DMS153 (cell line): ENCODE data around the gene CALY.

Experiments used
- DNase-seq: peaks from one replicate; lab custom pipeline; 2025; lab: John Stamatoyannopoulos, UW

The CALY gene

GRCh38 chr10:133287832-133288500 is 48.7 kb downstream of the CALY start:
- DNase-seq = no peak

GRCh38 chr10:133286366-133286765 is 50.3 kb downstream of the CALY start:
- no peak for DNase-seq

DNA sequence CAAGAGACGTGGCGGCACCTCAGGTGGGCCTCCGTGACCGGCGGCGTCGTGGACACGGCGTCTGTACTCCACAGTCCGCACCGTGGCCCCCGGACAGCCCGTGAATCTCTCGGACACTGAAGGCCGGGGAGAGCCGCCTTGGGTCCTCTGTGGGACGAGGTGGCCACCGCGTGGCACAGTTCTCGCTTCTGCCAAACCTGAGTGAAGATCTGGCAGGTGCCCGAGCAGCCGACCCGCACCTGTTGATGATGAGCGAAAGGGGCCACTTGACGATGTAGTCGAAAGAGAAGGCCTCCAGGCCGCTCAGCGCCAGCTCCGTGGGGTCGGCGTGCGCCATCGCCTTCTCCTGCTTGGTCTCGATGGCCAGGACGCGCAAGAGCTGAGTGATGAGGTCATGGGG is 51.5 kb downstream of the CALY start:
- no peak for DNase-seq

DNA sequence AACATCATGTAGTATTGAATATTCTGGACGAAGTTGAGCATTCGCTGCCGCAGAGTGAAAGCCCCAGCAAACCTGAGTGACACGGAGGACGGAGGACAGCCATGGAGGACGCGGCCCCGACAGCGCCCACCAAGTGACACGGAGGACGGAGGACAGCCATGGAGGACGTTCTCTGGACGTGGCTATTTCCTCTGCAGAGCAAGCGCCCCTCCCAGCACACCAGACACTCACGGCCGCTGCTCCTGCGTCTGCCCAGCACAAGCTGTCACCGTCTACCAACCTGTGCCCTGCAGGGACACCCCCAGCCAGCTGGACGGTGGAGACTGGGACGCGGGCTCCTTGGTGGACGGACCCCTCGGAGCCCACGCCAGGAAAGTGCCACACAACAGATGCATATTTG is 52.8 kb downstream of the CALY start:
- DNase-seq = no peak

GRCh38 chr10:133282846-133283390 is 53.8 kb downstream of the CALY start:
- DNase-seq = no peak

DNA sequence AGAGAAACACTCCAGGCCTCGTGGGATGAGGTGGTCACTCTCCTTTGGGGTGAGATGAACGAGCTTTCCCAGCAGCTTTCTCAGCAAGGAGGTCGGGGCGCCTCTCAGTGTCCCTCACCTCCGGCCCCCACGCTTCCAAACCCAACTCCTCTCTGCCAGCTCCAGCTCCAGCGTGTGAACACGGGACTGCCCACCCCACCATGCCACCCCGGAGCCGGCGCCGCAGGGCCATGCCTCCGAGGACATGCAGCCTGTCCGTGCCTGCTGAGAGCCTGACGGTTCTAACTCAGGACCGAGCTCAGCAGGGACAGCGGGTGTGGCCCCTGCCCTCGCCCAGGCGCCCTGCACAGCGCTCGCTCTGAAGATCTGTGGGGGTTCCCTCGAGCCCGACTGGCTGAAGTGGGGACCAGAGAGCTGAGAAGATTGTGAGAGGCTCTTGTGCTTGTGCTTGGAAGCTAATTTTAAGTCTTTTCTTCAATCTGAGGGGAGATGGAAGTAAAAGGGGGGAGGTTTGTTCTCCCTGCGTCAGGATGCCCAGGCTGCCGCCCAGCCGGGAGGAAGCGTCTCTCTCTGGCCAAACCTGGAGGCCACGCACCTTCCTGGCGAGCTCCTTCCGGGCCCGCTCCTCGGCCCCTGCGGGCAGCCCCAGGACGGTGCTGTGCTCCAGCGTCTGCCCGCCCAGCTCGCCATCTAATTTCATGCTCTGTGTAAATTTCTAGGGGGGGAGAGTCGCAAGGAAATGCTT is 54.9 kb downstream of the CALY start:
- DNase-seq = no peak

GRCh38 chr10:133281084-133281483 is 55.6 kb downstream of the CALY start:
- DNase-seq = no peak

- no peak for DNase-seq
These were observed 56.2 kb downstream of the CALY start for GRCh38 chr10:133280391-133281059.

DNA sequence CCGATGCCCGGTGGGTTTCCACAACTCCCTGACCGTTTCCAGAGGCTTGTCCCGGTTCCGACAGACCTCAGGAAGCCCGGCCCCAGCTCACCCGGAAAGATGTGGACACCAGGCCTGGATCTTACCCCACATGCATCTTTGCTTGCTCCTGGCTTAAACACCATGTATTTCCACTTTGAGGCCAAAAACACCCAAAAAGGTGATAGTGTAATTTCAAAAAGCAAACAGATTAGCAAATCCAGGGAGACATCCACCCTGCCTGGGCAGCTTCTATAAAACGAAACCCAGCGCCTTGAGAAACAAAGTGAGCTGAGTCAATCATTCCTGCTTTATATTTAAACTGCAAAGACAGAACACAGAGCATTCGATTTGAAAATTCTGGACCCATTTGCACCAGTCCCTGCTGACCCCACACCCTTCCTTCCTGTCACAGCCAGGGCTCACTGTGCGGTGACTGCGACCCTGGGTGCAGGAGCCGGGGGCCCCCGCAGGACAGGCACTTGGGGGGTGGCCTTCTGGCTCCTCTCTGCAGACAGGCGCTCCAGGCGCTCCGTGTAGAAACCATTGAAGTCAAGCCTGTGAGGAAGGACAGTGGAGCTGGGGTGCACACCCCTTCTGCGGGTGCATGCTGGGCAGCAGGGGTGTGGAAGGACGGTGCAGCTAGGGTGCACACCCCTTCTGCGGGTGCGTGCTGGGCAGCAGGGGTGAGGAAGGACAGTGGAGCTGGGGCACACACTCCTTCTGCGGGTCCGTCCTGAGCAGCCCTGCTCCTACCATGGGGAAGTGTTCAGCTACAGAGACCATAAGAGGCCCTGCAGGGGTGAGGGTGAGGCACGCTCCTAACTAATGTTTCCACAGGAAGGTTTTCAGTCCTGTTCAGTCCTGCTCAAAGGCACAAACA is 57.1 kb downstream of the CALY start:
- DNase-seq = no peak

DNA sequence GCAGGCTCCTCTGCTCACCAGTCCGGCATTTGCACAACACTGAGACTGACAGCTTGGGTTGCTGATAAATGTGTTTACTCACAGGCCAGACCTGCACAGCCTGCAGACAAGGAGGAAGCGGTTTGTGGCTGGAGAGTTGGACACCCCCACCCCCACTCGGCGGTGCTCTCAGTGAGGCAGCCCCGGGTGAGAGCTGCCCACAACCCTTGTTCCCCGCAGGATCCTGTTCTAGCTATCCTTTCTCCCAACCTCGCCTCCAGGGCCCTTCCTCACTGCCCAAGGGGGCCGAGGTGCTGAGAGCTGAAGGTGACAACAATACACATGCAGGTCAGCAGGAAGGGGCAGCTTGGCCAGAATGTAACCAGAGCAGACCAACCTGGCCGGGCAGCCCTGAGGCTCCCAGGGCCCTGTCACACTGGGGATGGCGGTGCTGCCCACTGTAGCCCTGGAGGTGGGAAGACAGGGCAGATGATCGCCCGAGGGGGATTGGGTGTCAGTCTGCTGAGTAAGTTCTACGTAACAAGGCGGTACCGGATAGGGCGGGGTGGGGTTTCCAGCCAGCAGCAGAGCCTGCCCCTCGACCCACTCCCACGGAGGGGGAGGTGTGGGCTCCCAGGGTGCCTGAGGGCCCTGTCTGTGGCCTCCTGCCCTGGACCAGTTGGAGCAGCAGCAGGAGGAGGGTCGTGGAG is 58.0 kb downstream of the CALY start:
- peak; percentile 40 for DNase-seq

DNA sequence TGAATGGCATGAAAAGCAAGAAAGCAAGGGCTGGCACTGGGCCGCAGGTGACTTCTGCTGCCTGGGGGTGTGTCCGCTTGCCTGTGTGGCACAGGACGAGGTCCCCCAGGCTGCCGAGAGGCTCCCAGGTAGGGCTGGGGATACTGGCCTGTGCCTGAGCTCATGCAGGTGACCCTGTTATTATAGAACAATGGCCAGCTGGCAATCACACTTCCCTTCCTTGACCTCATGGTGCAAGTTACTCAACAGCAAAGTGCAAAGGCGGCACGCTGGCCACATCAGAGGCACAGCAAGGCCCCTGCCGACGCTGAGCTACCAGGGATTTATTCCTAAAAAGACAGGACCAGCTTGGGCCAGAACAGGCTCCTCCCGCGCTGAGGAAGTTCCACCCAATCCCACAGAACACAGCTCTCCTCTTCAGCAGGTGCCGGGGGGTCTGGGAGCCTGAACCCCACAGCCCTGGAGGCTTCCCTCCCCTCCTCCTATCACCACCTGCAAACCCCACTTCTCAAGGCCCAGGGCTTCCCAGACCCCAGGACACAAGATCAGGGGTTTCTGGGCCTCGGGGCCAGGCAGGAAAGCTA is 58.6 kb downstream of the CALY start:
- DNase-seq = no peak

DNA sequence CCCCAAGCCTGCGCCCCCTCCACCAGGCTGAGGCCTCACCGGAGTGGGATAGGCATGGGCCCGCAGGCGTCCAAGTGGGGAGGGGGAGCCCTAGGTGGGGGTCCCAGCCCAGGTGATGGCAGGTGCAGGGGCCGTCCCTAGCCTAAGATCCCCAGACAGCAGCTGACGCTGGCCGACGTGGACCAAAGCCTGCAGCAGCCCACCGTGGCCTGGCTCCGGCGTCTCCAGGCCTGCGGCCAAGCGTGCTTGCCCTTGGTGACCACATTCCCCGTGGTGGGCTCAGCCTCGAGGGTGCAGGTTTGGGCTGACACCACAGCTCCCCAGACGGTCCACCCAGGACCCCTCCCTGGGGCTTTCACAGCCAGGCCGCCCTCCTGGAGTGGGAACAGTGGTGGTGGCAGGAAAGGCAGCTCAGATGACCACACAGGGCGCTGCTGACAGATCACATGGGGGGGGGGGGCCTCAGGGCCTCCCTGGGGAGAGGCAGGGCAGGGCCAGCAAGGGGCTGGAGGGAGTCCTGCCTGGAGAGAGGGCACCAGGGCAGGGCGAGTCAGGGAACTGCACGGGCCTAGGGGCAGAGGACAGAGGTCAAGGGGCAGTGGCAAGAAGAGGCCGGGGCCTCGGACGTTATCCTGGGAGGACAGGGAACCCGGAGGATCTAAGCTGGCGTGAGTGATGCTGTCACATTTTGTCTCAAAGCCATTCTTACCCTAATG is 59.3 kb downstream of the CALY start:
- DNase-seq = no peak

- DNase-seq = no peak
These were observed 60.1 kb downstream of the CALY start, which contains the start of gene ADAM8 for GRCh38 chr10:133276435-133277201. Gene ADAM8, minus strand, starts transcription at chr10:133276868. Its CDS starts 51 bp downstream, at chr10:133276817.

DNA sequence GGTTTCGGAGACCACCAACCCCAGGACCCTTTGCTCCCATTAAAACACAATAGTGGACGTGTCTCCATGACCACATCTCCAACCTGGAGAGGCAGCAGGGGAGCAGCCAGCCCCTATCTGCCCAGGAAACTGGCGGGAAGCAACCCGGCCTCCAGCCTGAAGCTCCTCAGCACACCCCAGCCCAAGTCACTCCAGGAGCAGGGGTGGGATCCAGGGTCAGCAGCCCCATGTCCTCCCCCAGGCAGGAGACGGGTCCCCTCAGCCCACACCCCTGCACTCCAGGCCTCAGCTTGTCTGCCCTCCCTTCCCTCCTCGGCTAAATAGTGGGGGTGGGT is 60.6 kb downstream of the CALY start:
- DNase-seq = no peak

GRCh38 chr10:133275684-133276092 is 61.0 kb downstream of the CALY start:
- no peak for DNase-seq

- no peak for DNase-seq
These were observed 61.7 kb downstream of the CALY start for GRCh38 chr10:133274751-133275683.
